ENCODE data around the gene MDN1.
A peak's percentile ranks its signal among the peaks of the same experiment; 100 is the strongest.
"Not testable (repeated sequence)": the region's sequence is repeated elsewhere in the genome, so short reads cannot be mapped to it uniquely, and the experiment has no call there.

Gene MDN1

DNA sequence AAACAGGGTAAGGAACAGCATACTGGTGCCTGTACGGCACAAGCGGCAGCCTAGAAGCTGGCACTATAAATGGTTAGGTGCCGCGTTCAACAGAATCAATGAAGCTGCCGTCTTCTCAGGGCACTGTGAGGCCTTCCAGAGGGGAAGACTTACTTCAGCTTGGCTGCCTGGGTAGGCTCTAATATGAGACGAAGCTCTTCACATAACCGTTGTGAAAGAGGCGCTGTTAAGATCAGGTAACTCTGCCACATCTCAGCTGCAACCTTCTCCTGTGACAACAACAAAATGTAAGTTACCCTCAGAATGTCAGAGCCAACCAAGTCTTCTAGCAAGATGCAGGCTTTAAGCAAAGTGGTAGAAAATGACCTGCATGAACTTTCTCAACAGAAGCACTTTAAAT, 169.0 kb downstream of the MDN1 start:
- DNase-seq (ENCODE audit: low spot score), result no peak

- DNase-seq (ENCODE audit: low spot score), result no peak
These were observed 169.9 kb downstream of the MDN1 start for GRCh38 chr6:89649682-89650081.

GRCh38 chr6:89644864-89645263, 174.7 kb downstream of the MDN1 start:
- DNase-seq (ENCODE audit: low spot score), result no peak

- no peak for DNase-seq (ENCODE audit: low spot score)
These were observed 176.2 kb downstream of the MDN1 start for GRCh38 chr6:89643406-89643805.

GRCh38 chr6:89642956-89643355, 176.6 kb downstream of the MDN1 start:
- DNase-seq (ENCODE audit: low spot score), result no peak

DNA sequence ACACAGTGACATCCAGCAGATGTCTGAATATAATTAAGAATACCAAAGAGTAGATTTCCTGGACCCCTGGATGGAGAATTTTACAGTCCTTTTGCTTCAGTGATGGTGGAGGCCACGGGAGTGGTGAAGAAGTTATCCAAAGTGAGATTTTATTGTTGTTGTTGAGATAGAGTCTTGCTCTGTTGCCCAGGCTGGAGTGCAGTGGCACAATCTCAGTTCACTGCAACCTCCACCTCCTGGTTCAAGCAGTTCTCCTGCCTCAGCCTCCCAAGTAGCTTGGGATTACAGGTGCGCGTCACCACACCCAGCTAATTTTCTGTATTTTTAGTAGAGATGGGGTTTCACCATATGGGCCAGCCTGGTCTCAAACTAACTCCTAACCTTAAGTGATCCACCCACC, 178.0 kb downstream of the MDN1 start:
- not testable (repeated sequence) for DNase-seq (ENCODE audit: low spot score)

DNA sequence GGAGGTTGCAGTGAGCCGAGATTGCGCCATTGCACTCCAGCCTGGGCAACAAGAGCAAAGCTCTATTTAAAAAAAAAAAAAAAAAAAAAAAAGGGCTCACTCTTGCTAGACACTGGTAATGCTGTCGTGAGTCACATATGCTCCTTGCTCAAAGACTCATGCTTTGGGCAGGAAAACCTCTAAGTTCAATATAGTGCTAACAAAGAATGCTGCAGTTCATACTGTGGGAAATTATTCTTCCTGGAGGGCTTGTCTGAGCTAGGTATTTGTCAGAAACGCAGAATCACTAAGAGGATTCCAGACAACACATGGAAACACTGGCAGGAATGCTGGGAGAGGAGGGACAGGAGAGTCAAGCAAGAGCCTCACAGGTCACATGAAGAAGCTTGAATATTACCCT, 178.8 kb downstream of the MDN1 start:
- DNase-seq (ENCODE audit: low spot score), result no peak

GRCh38 chr6:89638320-89639195, 181.0 kb downstream of the MDN1 start, which contains the start of gene LYRM2:
TSS of gene LYRM2 (minus strand) at chr6:89638747. CDS start at chr6:89638716, 31 bp downstream.
- DNase-seq (ENCODE audit: low spot score), result peak; percentile 86

GRCh38 chr6:89637960-89638319, 181.7 kb downstream of the MDN1 start:
- no peak for DNase-seq (ENCODE audit: low spot score)

- not testable (repeated sequence) for DNase-seq (ENCODE audit: low spot score)
These were observed 183.2 kb downstream of the MDN1 start for GRCh38 chr6:89636412-89636811.

DNA sequence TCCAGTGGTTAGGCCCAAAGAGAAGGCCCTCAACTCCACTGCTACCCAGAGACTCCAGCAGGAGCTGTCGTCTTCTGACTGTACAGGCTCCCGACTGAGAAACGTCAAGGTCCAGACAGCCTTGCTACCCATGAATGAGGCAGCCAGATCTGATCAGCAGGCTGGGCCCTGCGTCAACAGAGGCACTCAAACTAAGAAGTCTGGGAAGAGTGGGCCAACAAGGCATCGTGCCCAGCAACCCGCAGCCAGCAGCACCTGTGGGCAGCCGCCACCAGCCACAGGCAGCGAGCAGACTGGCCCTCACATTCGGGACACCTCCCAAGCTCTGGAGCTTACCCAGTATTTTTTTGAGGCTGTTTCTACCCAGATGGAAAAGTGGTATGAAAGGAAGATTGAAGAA, 189.1 kb downstream of the MDN1 start:
- no peak for DNase-seq (ENCODE audit: low spot score)

GRCh38 chr6:89623749-89624148, 195.8 kb downstream of the MDN1 start:
- DNase-seq (ENCODE audit: low spot score), result no peak

- DNase-seq (ENCODE audit: low spot score), result no peak
These were observed 200.0 kb downstream of the MDN1 start for GRCh38 chr6:89619567-89619966.

GRCh38 chr6:89618026-89618425, 201.6 kb downstream of the MDN1 start:
- DNase-seq (ENCODE audit: low spot score), result no peak

DNA sequence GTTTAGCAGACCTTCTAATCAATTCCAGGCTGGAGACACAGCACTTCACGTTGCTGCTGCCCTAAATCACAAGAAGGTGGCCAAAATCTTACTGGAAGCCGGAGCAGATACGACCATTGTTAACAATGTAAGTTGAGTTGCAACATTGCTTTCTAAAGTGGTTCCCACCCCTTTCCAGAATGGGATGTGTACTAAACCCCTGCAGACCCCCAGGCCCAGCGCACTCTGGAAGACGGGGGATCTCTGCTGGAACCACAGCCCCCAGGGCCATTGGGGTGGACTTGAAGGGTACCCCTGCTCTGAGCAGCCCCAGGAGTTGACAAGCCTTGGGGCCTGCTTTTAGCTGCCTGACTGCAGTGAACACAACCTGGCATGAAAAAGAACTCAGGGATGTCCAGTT, 203.1 kb downstream of the MDN1 start:
- DNase-seq (ENCODE audit: low spot score), result no peak

DNA sequence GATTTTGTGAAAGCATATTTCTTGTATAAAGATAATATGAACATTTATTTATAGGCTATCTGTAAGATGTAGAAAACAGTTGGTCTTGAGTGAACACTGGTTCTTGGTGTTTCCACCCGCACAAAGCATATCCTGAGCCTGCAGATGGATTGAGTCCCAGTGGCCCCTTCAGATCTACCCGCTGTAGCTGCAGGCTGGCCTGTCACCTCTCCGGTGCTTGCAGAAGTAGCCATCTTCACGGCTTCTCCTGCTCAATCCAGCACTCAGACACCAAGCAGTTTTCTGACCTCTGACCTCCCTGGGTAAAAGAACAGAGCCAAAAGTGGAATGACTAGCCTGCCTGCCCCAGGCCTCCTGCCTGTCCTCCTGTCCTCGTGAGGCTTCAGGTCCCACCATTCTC, 203.7 kb downstream of the MDN1 start:
- DNase-seq (ENCODE audit: low spot score), result no peak

GRCh38 chr6:89613790-89614189, 205.8 kb downstream of the MDN1 start:
- no peak for DNase-seq (ENCODE audit: low spot score)

DNA sequence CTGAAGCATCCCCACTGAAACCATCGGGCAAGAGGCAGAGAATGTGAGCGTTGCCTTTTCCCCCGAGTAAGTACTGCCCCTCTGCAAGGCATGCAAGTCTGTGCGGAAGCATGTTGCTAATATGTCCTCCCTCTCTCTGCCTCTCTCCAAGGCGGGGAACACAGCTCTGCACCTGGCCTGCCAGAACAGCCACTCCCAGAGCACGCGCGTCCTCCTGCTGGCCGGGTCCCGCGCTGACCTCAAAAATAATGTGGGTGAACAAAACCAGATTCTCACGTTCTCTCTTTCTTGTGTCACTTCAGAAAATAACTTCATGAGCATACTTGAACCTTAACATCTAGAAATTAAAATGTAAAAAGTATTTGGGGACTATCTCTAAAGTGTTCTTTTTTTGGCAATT, 207.5 kb downstream of the MDN1 start:
- DNase-seq (ENCODE audit: low spot score), result peak; percentile 5

DNA sequence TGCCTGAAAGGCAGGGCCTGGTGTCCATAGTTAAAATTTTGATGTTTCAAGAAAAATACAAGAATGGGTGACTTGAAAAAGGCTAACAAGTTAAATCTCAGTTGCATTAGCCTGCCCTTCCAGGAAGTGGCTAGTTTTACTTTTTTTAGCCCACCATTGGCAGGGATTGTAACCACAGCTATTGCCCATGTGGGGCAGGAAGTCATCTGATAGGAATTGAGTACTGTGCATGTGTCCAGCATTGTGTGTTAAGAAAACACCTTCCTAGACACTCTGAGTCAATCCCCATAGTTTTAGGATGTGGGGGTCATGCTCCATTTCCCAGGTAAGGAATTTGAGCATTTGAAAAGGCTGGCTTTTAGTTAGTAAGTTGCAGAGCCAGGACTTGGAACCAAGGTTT, 207.9 kb downstream of the MDN1 start:
- no peak for DNase-seq (ENCODE audit: low spot score)

DNA sequence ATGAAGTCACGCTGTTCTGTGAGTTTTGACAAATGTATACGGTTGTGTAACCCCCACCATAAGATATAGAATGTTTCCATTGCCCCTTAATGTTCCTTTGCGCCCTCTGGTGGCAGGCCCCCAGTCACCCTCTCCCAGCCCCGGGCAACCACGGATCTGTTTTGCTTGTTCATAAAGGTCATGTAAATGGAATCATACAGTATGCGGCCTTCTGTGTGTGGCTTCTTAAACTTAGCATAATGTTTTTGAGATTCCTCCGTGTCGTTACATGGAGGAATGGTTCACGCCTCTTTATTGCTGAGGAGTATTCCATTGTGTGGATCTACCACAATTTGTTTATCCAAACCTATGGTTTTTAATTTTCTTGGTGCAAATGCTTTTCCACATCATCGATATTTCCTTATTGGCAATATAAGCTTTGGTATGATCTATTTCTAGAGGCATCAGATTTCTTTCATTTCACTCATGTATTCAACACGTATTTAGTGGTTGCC, 209.4 kb downstream of the MDN1 start:
- peak; percentile 33 for DNase-seq (ENCODE audit: low spot score)

DNA sequence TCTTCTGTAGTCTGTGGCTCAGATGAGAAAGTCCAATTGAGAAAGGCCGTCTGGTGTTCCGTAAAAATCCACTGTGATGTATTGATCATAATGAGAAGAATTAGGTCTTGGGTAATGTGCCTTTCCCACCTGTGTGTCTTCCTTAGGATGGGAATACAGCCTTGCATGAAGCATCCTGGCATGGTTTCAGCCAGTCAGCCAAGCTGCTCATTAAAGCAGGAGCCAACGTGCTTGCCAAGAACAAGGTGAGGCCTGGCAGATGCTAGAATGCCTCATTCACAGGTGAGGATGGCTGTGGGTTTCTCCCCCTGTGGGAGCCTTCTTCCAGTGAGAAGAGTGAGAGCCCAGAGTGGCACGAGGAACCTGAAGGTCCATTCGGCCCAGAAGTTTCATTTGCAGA, 213.7 kb downstream of the MDN1 start:
- no peak for DNase-seq (ENCODE audit: low spot score)

GRCh38 chr6:89604653-89605052, 214.9 kb downstream of the MDN1 start:
- DNase-seq (ENCODE audit: low spot score), result no peak

DNA sequence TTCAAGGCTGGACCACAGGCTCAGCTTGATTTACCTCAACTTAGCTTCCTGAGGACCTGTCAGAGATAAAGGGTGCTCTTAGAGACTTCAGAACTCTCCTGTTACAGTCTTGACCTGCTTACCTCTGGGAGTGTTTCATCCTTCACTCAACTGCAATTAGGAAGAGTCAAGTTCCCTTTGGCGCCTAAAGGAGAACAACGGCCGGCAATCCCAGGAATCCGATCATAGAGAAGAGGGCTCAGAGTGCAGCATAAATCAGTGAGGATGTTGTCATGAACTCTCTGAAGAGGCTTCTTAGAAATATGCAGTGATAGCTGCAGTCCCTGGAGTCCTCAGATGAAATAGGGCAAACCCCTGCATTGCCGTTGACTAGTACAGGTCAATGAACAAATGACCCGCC, 217.4 kb downstream of the MDN1 start:
- no peak for DNase-seq (ENCODE audit: low spot score)

GRCh38 chr6:89599727-89600126, 219.9 kb downstream of the MDN1 start:
- DNase-seq (ENCODE audit: low spot score), result no peak
